NT2/D1 (cell line): ENCODE results near the gene PPP4R2.

ENCODE experiments used
- SUZ12 ChIP-seq: IDR thresholded peaks from 2 replicates; pipeline ENCODE4 v1.6.1; 2011; ENCODE audit not compliant: insufficient read length, insufficient read depth; ENCODE audit errors: extremely low read depth
- ZNF274 ChIP-seq: IDR thresholded peaks from 2 replicates; pipeline ENCODE4 v1.6.1; 2011; ENCODE audit warnings: mild to moderate bottlenecking, low read depth, low read length

GRCh38 chr3:73043414-73043813 lies 46.8 kb downstream of the PPP4R2 start:
- TF ChIP-seq ZNF274 (no peak), SUZ12 (no peak)
